WERI-Rb-1 (cell line): ENCODE measurements around the gene ACTL7A.

Experiments
- DNase-seq: peaks from one replicate; pipeline ENCODE4 v3.0.0-alpha.2; 2020
- H3K27ac ChIP-seq: fragments of 250-450 bp; sonication (Bioruptor Pico); 2 replicates; pipeline ENCODE4 v1.5.1; 2020; ENCODE audit warnings: mild to moderate bottlenecking, moderate library complexity
- H3K27me3 ChIP-seq: fragments of 250-450 bp; sonication (Bioruptor Pico); 2 replicates; pipeline ENCODE4 v1.5.1; 2021; ENCODE audit warnings: mild to moderate bottlenecking, low read depth, moderate library complexity; ENCODE audit not compliant: insufficient read depth, severe bottlenecking
- H3K36me3 ChIP-seq: fragments of 250-450 bp; sonication (Bioruptor Pico); 2 replicates; pipeline ENCODE4 v1.5.1; 2020; ENCODE audit warnings: mild to moderate bottlenecking, moderate library complexity
- H3K4me3 ChIP-seq: 2 replicates; pipeline ENCODE4 v1.5.1; 2011; ENCODE audit warnings: low read depth, mild to moderate bottlenecking, control low read depth, low read length
- H3K9me3 ChIP-seq: fragments of 250-450 bp; sonication (Bioruptor Pico); 2 replicates; pipeline ENCODE4 v1.5.1; 2021; ENCODE audit warnings: mild to moderate bottlenecking, moderate library complexity; ENCODE audit not compliant: severe bottlenecking
- TF ChIP-seq, protein P1 (sequence below): IDR thresholded peaks from 2 replicates; pipeline ENCODE4 v1.5.1; 2011; ENCODE audit warnings: low read depth, mild to moderate bottlenecking, control low read depth, inconsistent platforms, low read length

ACTL7A gene

DNA sequence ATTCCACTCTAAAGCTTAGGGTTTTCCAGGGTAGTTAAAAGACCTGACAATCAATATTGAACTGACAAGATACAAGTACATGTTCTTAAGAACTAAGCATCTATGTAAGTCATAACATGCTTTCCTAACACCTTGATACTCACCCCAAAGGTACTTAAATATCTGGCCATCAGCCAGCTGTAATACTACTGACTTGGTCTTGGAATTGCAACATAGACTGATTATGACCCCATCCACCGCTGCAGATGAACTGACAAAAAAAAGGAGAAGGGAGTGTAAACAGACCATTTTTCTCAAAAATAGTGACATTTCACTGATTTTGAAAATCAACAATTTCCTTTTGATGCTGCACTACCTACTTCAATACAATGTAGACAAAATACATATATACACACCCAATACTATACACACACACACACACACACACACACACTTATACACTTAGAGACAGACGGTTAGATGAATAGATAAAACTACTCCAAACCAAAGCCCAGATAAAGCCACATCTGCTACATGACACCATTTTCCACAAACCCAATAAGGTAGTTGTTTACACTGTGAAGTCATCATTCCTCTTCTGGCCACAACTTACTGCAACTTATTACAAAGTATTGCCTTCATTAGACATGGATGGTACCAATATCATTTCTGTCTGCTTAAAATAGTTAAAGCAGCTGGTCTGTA is 41.5 kb downstream of the ACTL7A start:
- DNase-seq = no peak
- H3K27ac ChIP-seq = no peak overlapping the region
- TF ChIP-seq, protein P1, sequence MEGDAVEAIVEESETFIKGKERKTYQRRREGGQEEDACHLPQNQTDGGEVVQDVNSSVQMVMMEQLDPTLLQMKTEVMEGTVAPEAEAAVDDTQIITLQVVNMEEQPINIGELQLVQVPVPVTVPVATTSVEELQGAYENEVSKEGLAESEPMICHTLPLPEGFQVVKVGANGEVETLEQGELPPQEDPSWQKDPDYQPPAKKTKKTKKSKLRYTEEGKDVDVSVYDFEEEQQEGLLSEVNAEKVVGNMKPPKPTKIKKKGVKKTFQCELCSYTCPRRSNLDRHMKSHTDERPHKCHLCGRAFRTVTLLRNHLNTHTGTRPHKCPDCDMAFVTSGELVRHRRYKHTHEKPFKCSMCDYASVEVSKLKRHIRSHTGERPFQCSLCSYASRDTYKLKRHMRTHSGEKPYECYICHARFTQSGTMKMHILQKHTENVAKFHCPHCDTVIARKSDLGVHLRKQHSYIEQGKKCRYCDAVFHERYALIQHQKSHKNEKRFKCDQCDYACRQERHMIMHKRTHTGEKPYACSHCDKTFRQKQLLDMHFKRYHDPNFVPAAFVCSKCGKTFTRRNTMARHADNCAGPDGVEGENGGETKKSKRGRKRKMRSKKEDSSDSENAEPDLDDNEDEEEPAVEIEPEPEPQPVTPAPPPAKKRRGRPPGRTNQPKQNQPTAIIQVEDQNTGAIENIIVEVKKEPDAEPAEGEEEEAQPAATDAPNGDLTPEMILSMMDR = no peak
- H3K4me3 ChIP-seq = no peak overlapping the region
- H3K36me3 ChIP-seq = peaks cover 86% of the 10 kb centered on the region
- H3K9me3 ChIP-seq = no peaks in the 10 kb centered on the region
- H3K27me3 ChIP-seq = no peaks in the 10 kb centered on the region

- H3K36me3 ChIP-seq = peaks cover 85% of the 10 kb centered on the region
- H3K4me3 ChIP-seq = no peak overlapping the region
- H3K27me3 ChIP-seq = no peaks in the 10 kb centered on the region
- no peaks in the 10 kb centered on the region for H3K9me3 ChIP-seq
- no peak overlapping the region for H3K27ac ChIP-seq
- no peak for DNase-seq
- TF ChIP-seq, protein P1 = no peak
Observed at GRCh38 chr9:108904161-108904560, 42.1 kb downstream of the ACTL7A start.

GRCh38 chr9:108905494-108905893 is 43.4 kb downstream of the ACTL7A start:
- H3K36me3 ChIP-seq = peaks cover 87% of the 10 kb centered on the region
- H3K4me3 ChIP-seq = no peak overlapping the region
- TF ChIP-seq, protein P1 = no peak
- DNase-seq = no peak
- no peaks in the 10 kb centered on the region for H3K9me3 ChIP-seq
- H3K27ac ChIP-seq = no peak overlapping the region
- no peaks in the 10 kb centered on the region for H3K27me3 ChIP-seq

GRCh38 chr9:108910402-108910801 is 48.3 kb downstream of the ACTL7A start:
- peaks cover 82% of the 10 kb centered on the region for H3K36me3 ChIP-seq
- DNase-seq = no peak
- TF ChIP-seq, protein P1 = no peak
- no peaks in the 10 kb centered on the region for H3K27me3 ChIP-seq
- no peaks in the 10 kb centered on the region for H3K9me3 ChIP-seq
- H3K27ac ChIP-seq = no peak overlapping the region
- no peak overlapping the region for H3K4me3 ChIP-seq

GRCh38 chr9:108910914-108911313 is 48.8 kb downstream of the ACTL7A start:
- H3K4me3 ChIP-seq = no peak overlapping the region
- no peaks in the 10 kb centered on the region for H3K9me3 ChIP-seq
- TF ChIP-seq, protein P1 = no peak
- H3K36me3 ChIP-seq = peaks cover 82% of the 10 kb centered on the region
- H3K27ac ChIP-seq = no peak overlapping the region
- no peaks in the 10 kb centered on the region for H3K27me3 ChIP-seq
- DNase-seq = no peak

- Histone ChIP-seq H3K27ac (no peak overlapping the region), H3K4me3 (no peak overlapping the region), H3K27me3 (no peaks in the 10 kb centered on the region), H3K36me3 (peaks cover 82% of the 10 kb centered on the region), H3K9me3 (no peaks in the 10 kb centered on the region)
- DNase-seq = no peak
- TF ChIP-seq, protein P1 = no peak
Observed at GRCh38 chr9:108911820-108912219, 49.8 kb downstream of the ACTL7A start.
